ENCODE results near the gene RAB20. TPM values are rescaled to one million over a fixed set of nuclear protein-coding genes. Genes with fewer than 3 reads are reported as not detected.

The RAB20 gene
- total RNA-seq, 1 donor from 2014 or later = 10.0 TPM

GRCh38 chr13:110541526-110541920 lies 20.0 kb downstream of the RAB20 start:
- no peaks in the 10 kb centered on the region for H3K27me3 Mint-ChIP-seq (ENCODE audit: unreplicated experiment)
- TF ChIP-seq CTCF (IDR thresholded peaks at IDR 0.05) = no peak
- H3K9me3 Mint-ChIP-seq (ENCODE audit: unreplicated experiment) = peaks cover 5% of the 10 kb centered on the region
- no peak for DNase-seq (ENCODE audit: extremely low spot score, unreplicated experiment)
- H3K27ac Mint-ChIP-seq (ENCODE audit: unreplicated experiment) = peak overlapping the region; percentile 83
- H3K4me3 Mint-ChIP-seq (ENCODE audit: unreplicated experiment) = no peak overlapping the region
- H3K4me1 Mint-ChIP-seq (ENCODE audit: unreplicated experiment) = peaks cover 24% of the 10 kb centered on the region
- peaks cover 11% of the 10 kb centered on the region for H3K36me3 Mint-ChIP-seq (ENCODE audit: unreplicated experiment)

GRCh38 chr13:110540871-110541525 lies 20.5 kb downstream of the RAB20 start:
- peaks cover 11% of the 10 kb centered on the region for H3K36me3 Mint-ChIP-seq (ENCODE audit: unreplicated experiment)
- peak overlapping the region; percentile 83 for H3K27ac Mint-ChIP-seq (ENCODE audit: unreplicated experiment)
- DNase-seq (ENCODE audit: extremely low spot score, unreplicated experiment) = no peak
- H3K9me3 Mint-ChIP-seq (ENCODE audit: unreplicated experiment) = peaks cover 5% of the 10 kb centered on the region
- H3K4me1 Mint-ChIP-seq (ENCODE audit: unreplicated experiment) = peaks cover 24% of the 10 kb centered on the region
- H3K27me3 Mint-ChIP-seq (ENCODE audit: unreplicated experiment) = no peaks in the 10 kb centered on the region
- no peak for TF ChIP-seq CTCF (IDR thresholded peaks at IDR 0.05)
- no peak overlapping the region for H3K4me3 Mint-ChIP-seq (ENCODE audit: unreplicated experiment)

DNA sequence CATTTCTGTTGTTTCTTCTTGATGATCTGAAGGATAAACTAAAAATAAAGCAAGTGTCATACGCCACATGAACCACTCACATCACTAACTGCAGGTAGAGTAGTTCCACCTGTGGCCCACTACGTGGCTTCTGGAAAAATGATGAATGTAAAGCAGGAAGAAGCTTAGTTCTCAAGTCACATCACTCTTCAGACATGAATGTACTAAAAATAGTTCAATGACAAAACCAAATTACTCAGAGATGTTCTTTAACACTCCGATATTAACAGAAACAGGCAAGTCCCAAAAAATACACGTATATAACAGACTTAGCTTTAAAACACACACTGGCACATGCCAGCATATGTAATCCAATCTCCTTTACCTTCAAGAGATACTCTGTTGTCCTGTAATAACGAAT lies 21.6 kb downstream of the RAB20 start:
- Mint-ChIP-seq H3K27me3 (ENCODE audit: unreplicated experiment) (no peaks in the 10 kb centered on the region), H3K27ac (ENCODE audit: unreplicated experiment) (no peak overlapping the region)

GRCh38 chr13:110538632-110539031 lies 22.9 kb downstream of the RAB20 start:
- DNase-seq (ENCODE audit: extremely low spot score, unreplicated experiment) = no peak
- H3K27me3 Mint-ChIP-seq (ENCODE audit: unreplicated experiment) = no peaks in the 10 kb centered on the region
- no peak overlapping the region for H3K4me3 Mint-ChIP-seq (ENCODE audit: unreplicated experiment)

More for the DNA sequence above, 21.6 kb downstream of the RAB20 start:
- DNase-seq (ENCODE audit: extremely low spot score, unreplicated experiment) = no peak
- Mint-ChIP-seq H3K36me3 (ENCODE audit: unreplicated experiment) (peaks cover 8% of the 10 kb centered on the region), H3K4me1 (ENCODE audit: unreplicated experiment) (peaks cover 24% of the 10 kb centered on the region), H3K4me3 (ENCODE audit: unreplicated experiment) (no peak overlapping the region), H3K9me3 (ENCODE audit: unreplicated experiment) (peaks cover 5% of the 10 kb centered on the region)
- TF ChIP-seq CTCF (IDR thresholded peaks at IDR 0.05) = no peak

More at GRCh38 chr13:110538632-110539031, 22.9 kb downstream of the RAB20 start:
- H3K9me3 Mint-ChIP-seq (ENCODE audit: unreplicated experiment) = no peaks in the 10 kb centered on the region
- no peak overlapping the region for H3K27ac Mint-ChIP-seq (ENCODE audit: unreplicated experiment)
- H3K36me3 Mint-ChIP-seq (ENCODE audit: unreplicated experiment) = peaks cover 1% of the 10 kb centered on the region
- no peak for TF ChIP-seq CTCF (IDR thresholded peaks at IDR 0.05)
- peaks cover 28% of the 10 kb centered on the region for H3K4me1 Mint-ChIP-seq (ENCODE audit: unreplicated experiment)
